Keratinocyte (primary cell): ENCODE measurements around the gene IWS1. TPM values are rescaled to one million over a fixed set of nuclear protein-coding genes. Genes with fewer than 3 reads are reported as not detected.

Experiments
- DNase-seq: peaks from one replicate; pipeline ENCODE4 v3.0.0-alpha.2; 2011; ENCODE audit warnings: low read depth, missing footprints, low spot score
- FAIRE-seq: peaks from 2 replicates; lab custom pipeline; 2011; peaks lifted over from hg19 to GRCh38; lab: Jason Lieb, UNC
- H2AFZ ChIP-seq: 2 replicates; pipeline ENCODE4 v1.6.0; 2012; ENCODE audit warnings: low read length, control low read depth, inconsistent platforms; ENCODE audit not compliant: control insufficient read depth
- H3K27ac ChIP-seq: 2 replicates; pipeline ENCODE4 v1.5.1; 2011; ENCODE audit warnings: low read length; ENCODE audit not compliant: control insufficient read depth, insufficient read depth
- H3K27me3 ChIP-seq: 3 replicates; pipeline ENCODE4 v1.6.0; 2011; ENCODE audit warnings: low read length; ENCODE audit not compliant: control insufficient read depth, insufficient read depth; ENCODE audit errors: extremely low read depth
- H3K36me3 ChIP-seq, 2 experiments: 2 replicates in 1 of 2; 3 replicates in 1 of 2; pipeline ENCODE4 v1.5.1; 2011; ENCODE audit warnings: low read length in 2 of 2, mild to moderate bottlenecking in 1 of 2; ENCODE audit not compliant: control insufficient read depth in 2 of 2, insufficient read depth in 2 of 2; ENCODE audit errors: extremely low read depth in 1 of 2
- H3K4me1 ChIP-seq: 3 replicates; pipeline ENCODE4 v1.5.1; 2011; ENCODE audit warnings: low read length; ENCODE audit not compliant: control insufficient read depth, insufficient read depth; ENCODE audit errors: extremely low read depth
- H3K4me2 ChIP-seq: 3 replicates; pipeline ENCODE4 v1.6.0; 2011; ENCODE audit warnings: low read depth, low read length; ENCODE audit not compliant: control insufficient read depth, insufficient read depth; ENCODE audit errors: extremely low read depth
- H3K4me3 ChIP-seq, 3 experiments: fragments of 200-600 bp in 1 of 3; sonication (generic) in 1 of 3; 2 replicates in 2 of 3; 3 replicates in 1 of 3; pipeline ENCODE4 v1.5.1; 2011 to 2016; ENCODE audit warnings: low read length in 3 of 3, mild to moderate bottlenecking in 3 of 3, control low read depth in 2 of 3, inconsistent platforms in 1 of 3, low read depth in 1 of 3, mixed read lengths in 1 of 3, mixed run types in 1 of 3, moderate library complexity in 1 of 3; ENCODE audit not compliant: control insufficient read depth in 2 of 3, insufficient read depth in 2 of 3; ENCODE audit errors: extremely low read depth in 1 of 3
- H3K79me2 ChIP-seq: 2 replicates; pipeline ENCODE4 v1.6.0; 2012; ENCODE audit warnings: low read length; ENCODE audit not compliant: control insufficient read depth, insufficient read depth
- H3K9ac ChIP-seq: 3 replicates; pipeline ENCODE4 v1.6.0; 2011; ENCODE audit warnings: low read length; ENCODE audit not compliant: control insufficient read depth, insufficient read depth; ENCODE audit errors: extremely low read depth
- H3K9me1 ChIP-seq: 3 replicates; pipeline ENCODE4 v1.6.0; 2011; ENCODE audit warnings: low read length; ENCODE audit not compliant: control insufficient read depth, insufficient read depth; ENCODE audit errors: extremely low read depth
- H3K9me3 ChIP-seq: 2 replicates; pipeline ENCODE4 v1.5.1; 2012; ENCODE audit warnings: low read depth, low read length; ENCODE audit not compliant: control insufficient read depth
- H4K20me1 ChIP-seq: 3 replicates; pipeline ENCODE4 v1.6.0; 2011; ENCODE audit warnings: low read length; ENCODE audit not compliant: control insufficient read depth, insufficient read depth; ENCODE audit errors: extremely low read depth
- EZH2 ChIP-seq: IDR thresholded peaks from one replicate; pipeline ENCODE4 v1.6.1; 2012; ENCODE audit warnings: inconsistent platforms, mild to moderate bottlenecking, low read length, moderate library complexity
- dilution Hi-C: fragments of 300-500 bp; cut with MboI; formaldehyde crosslinking; loops from one replicate; pipeline ENCODE4 v1.7.0; 2020; ENCODE audit warnings: low sequenced_read_pairs; ENCODE audit not compliant: extremely low pct_ligation_motif_present
- polyA plus RNA-seq, 5 experiments: library from polyadenylated mRNA; depleted of rRNA in 3 of 5; stranded (reverse) in 3 of 5; stranded (forward) in 1 of 5; unstranded in 1 of 5; fragments of >200 nt; gene quantifications; 1 replicate in 1 of 5; 2 replicates in 3 of 5; 3 replicates in 1 of 5; pipeline versions ENCODE4 v1.2.1 to v1.2.3, GENCODE V29; 2011 to 2012; ENCODE audit warnings: missing spikeins in 2 of 5, low read depth in 1 of 5, low replicate concordance in 1 of 5
- TF ChIP-seq, protein P1 (sequence below), 3 experiments: IDR thresholded peaks in 1 of 3; conservative IDR thresholded peaks in 1 of 3; optimal IDR thresholded peaks in 1 of 3; 2 replicates in 2 of 3; 3 replicates in 1 of 3; pipeline versions ENCODE3 to v1.5.1; 2011; ENCODE audit warnings: low read length in 3 of 3, mild to moderate bottlenecking in 3 of 3, moderate library complexity in 2 of 3, control low read depth in 1 of 3, inconsistent platforms in 1 of 3; ENCODE audit not compliant: insufficient read depth in 2 of 3; ENCODE audit errors: extremely low read depth in 1 of 3

Gene IWS1
- polyA plus RNA-seq, 1 donor (not counting 4 experiments of a cell fraction or from before 2014, with no cell fraction given), result 52.0 TPM

GRCh38 chr2:127439343-127439742 is 86.9 kb downstream of the IWS1 start:
- no peak overlapping the region for H2AFZ ChIP-seq
- H3K9me1 ChIP-seq, result no peaks in the 10 kb centered on the region
- no peaks in the 10 kb centered on the region for H3K9me3 ChIP-seq
- H3K9ac ChIP-seq, result no peak overlapping the region
- no peaks in the 10 kb centered on the region for H3K27me3 ChIP-seq
- no peaks in the 10 kb centered on the region for H3K79me2 ChIP-seq
- no peak overlapping the region for H3K4me2 ChIP-seq
- no peaks in the 10 kb centered on the region for H3K36me3 ChIP-seq
- no peaks in the 10 kb centered on the region for H4K20me1 ChIP-seq
- FAIRE-seq (no peak), DNase-seq (no peak)
- TF ChIP-seq, protein P1, sequence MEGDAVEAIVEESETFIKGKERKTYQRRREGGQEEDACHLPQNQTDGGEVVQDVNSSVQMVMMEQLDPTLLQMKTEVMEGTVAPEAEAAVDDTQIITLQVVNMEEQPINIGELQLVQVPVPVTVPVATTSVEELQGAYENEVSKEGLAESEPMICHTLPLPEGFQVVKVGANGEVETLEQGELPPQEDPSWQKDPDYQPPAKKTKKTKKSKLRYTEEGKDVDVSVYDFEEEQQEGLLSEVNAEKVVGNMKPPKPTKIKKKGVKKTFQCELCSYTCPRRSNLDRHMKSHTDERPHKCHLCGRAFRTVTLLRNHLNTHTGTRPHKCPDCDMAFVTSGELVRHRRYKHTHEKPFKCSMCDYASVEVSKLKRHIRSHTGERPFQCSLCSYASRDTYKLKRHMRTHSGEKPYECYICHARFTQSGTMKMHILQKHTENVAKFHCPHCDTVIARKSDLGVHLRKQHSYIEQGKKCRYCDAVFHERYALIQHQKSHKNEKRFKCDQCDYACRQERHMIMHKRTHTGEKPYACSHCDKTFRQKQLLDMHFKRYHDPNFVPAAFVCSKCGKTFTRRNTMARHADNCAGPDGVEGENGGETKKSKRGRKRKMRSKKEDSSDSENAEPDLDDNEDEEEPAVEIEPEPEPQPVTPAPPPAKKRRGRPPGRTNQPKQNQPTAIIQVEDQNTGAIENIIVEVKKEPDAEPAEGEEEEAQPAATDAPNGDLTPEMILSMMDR (optimal IDR thresholded peaks at IDR 0.05 in 1 of 3, IDR thresholded peaks at IDR 0.05 in 1 of 3, conservative IDR thresholded peaks at IDR 0.05 in 1 of 3; ENCODE audit: extremely low read depth in 1 of 3, insufficient read depth in 2 of 3, low read length in 3 of 3), result no peak
- no peak for TF ChIP-seq EZH2
- H3K27ac ChIP-seq, result no peak overlapping the region
- no peaks in the 10 kb centered on the region for H3K4me1 ChIP-seq
- dilution Hi-C loops, result no loop called here
- H3K4me3 ChIP-seq, result no peak overlapping the region

DNA sequence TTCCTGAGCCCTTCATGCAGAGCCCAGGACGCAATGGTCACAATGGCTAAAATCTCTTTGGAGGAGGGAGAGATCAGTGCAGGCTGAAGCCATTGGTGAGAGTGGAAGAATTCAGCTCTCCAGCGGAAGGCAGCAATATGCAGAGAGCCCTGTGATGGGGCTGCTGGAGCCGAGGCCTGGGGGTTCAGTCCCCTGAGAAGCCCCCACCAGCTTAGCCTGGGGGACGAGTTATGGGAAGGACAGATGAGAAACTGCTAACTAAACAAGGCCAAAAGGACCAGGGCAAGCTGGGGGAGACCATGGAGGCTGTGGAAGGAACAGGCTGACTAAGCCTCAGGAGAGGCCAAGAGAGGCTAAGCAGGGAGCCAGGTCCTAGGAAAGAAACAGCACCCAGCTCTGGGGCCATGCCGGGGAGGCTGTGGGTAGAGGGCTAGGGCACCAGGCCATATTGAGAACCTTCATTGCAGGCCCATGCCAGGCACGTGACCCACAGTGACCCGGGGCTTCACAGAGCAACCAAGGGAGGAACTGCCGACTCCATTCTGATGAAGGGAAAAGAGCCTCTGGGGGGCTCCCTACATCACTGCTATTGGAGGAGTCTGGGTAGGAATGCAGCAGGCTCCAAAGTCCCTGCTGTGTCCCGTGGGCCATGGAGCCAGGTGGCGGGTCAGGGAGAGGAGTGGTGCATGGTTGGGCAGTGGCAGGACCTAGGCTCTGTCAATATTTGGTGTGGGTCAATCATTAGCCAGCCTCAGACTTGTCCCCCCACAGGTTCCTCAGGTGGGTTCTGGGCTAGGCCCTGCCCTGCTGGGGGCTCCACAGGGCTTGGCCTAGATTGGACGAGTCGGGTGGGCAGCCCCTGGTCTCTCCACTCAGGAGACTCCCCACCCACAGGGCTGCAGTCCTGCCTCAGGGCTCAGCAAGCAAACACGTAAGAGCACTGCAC is 88.2 kb downstream of the IWS1 start:
- no peaks in the 10 kb centered on the region for H3K4me1 ChIP-seq
- H3K27me3 ChIP-seq, result no peaks in the 10 kb centered on the region
- no peak overlapping the region for H3K9ac ChIP-seq
- DNase-seq (no peak), FAIRE-seq (no peak)
- dilution Hi-C loops, result no loop called here
- H2AFZ ChIP-seq, result no peak overlapping the region
- H3K4me3 ChIP-seq, result no peak overlapping the region
- no peak overlapping the region for H3K4me2 ChIP-seq
- TF ChIP-seq EZH2, result no peak
- TF ChIP-seq, protein P1 (optimal IDR thresholded peaks at IDR 0.05 in 1 of 3, IDR thresholded peaks at IDR 0.05 in 1 of 3, conservative IDR thresholded peaks at IDR 0.05 in 1 of 3; ENCODE audit: extremely low read depth in 1 of 3, insufficient read depth in 2 of 3, low read length in 3 of 3), result no peak
- no peaks in the 10 kb centered on the region for H3K36me3 ChIP-seq
- no peaks in the 10 kb centered on the region for H4K20me1 ChIP-seq
- no peaks in the 10 kb centered on the region for H3K79me2 ChIP-seq
- no peaks in the 10 kb centered on the region for H3K9me1 ChIP-seq
- H3K27ac ChIP-seq, result no peak overlapping the region
- no peaks in the 10 kb centered on the region for H3K9me3 ChIP-seq
